ENCODE measurements around the gene TMEM255A. TPM values are rescaled to one million over a fixed set of nuclear protein-coding genes. Genes with fewer than 3 reads are reported as not detected.

TMEM255A gene
- under 0.01 TPM in 1 of 2 replicates, not detected in the other for total RNA-seq

GRCh38 chrX:120310861-120311726 lies at the start of gene TMEM255A:
TMEM255A (minus strand) TSS chrX:120311461; CDS start chrX:120311309, 152 bp downstream.

GRCh38 chrX:120250522-120251271 lies 60.6 kb downstream of the TMEM255A start, which contains the start of gene ZBTB33:
ZBTB33 (plus strand) TSS chrX:120250812; CDS start chrX:120253416, 2,604 bp downstream.

Other genes starting within 250 kb of the TMEM255A start
- not detected in 2 replicates for gene RHOXF2B, start 233.8 kb downstream of the TMEM255A start, total RNA-seq
- gene RHOXF1, start 195.5 kb downstream of the TMEM255A start, total RNA-seq = not detected in 2 replicates
- gene RHOXF2, start 152.8 kb downstream of the TMEM255A start, total RNA-seq = not detected in 2 replicates
- 15.0 and 15.7 TPM in 2 replicates for gene ZBTB33, start 60.6 kb downstream of the TMEM255A start, total RNA-seq
- gene ATP1B4, start 50.6 kb upstream of the TMEM255A start, total RNA-seq = not detected in 2 replicates
- gene LAMP2, start 157.8 kb upstream of the TMEM255A start, total RNA-seq = 80.4 and 121 TPM in 2 replicates
- 33.8 and 50.1 TPM in 2 replicates for gene CUL4B, start 249.5 kb upstream of the TMEM255A start, total RNA-seq